DMS53 (cell line): Measurements from ENCODE around the gene RASGRP2.

Source experiments
- DNase-seq: peaks from one replicate; lab custom pipeline; 2025; lab: John Stamatoyannopoulos, UW

Gene RASGRP2

GRCh38 chr11:64739871-64740270, 4.1 kb downstream of the RASGRP2 start:
- no peak for DNase-seq

- no peak for DNase-seq
Measured at GRCh38 chr11:64736654-64737053, 7.3 kb downstream of the RASGRP2 start.

- no peak for DNase-seq
Measured at GRCh38 chr11:64735725-64736259, 8.2 kb downstream of the RASGRP2 start.

- no peak for DNase-seq
Measured at GRCh38 chr11:64734811-64735724, 8.9 kb downstream of the RASGRP2 start.

DNA sequence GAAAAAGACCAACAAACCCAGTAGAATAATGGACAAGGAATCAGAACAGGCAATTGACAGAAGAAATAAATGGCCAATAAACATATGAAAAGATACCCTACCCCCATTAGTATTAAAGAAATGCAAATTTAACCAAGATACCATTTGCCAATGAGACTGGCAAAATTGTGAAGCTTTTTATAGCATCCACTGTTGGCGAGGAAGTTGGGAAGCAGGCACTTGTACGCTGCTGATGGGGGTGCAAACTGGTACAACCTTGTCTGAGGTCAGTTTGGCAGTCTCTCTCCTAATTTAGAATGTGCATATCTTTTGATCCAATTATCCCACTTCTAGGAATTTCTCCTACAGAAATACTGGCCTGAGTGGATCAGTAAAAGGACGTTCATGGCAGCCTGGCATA, 12.3 kb downstream of the RASGRP2 start:
- DNase-seq: no peak

DNA sequence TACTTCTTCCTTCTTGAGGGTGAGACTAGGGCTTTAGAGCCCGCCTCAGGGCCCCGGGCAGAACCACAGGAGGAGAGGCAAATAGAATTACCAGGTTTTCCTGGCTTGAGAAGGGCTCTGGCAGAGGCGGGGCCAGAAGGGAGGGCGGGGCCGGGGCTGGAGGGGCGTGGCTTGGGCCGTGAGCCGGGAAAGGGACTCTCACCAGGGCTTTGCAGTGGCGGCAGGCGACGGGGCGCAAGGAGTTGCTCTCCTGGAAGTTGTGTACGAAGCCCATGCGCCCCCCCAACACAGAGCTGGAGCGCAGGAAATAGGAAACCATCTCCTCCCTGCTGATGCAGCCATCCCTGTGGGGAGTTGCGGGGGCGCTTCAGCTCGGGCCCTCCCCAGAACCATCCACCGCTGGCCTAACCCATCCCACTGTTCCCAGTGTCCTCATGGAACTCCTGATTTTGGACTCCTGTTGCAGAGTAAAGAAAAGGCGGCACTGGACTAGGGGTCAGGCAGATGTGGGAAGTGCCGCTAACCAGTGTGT, 14.0 kb downstream of the RASGRP2 start:
- no peak for DNase-seq

DNA sequence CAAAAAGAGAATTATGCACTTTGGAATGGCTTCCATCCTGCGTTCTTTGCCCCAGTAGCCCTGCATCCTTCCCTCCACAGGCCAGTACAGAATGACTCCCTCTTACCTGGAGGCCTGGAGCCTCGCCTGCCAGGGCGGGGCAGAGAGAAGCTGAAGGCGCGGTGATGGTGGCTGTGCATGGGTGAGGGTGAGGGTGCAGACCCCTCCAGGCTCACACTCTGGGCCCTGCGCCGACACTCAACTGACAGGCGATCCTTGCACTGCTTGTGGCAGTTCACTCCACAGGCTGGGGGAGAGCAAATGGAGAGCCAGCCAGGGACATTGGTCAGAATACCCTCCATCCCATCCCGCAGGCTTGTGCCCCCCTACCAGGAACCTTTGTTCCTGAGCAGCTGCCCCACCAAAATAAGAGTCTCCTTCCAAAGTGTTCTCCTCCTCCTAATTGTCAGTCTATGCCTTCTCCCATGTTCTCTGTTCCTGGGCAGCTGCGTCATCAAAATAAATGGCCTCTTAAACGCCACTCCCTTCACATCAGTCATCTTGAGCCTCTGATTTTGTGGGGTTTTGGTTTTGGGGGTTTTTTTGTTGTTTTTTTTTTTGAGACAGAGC, 15.1 kb downstream of the RASGRP2 start:
- DNase-seq: no peak

DNA sequence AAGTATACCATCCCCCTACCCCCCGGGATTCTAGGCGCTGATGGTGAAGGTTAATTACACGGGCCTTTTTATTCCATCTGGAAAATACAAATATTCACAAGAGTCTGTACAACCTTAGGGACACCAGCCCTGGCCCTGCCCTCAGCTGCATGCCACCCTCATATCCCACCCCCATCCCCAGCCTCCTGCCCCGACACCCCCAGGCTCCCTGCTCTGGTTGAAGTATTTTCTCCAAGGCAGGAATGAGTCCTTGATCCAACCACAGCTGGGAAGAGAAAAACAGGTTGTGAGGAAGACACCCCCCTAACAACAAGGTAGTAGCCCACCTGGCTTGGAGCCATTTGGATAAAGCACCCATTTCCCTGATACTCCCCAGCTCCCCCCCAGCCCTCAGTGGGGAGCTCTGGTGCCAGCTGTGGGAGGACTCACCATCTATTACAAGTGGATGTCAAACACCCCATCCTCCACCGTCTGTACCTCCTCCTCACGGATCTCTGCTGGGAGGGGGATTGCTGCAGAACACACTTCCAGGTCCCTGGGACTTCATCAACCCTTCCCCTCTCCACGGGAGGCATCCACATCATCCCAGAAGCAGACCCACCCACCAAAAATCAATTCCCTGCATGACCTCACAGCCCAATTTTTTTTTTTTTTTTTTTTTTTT, 16.9 kb downstream of the RASGRP2 start:
- DNase-seq: no peak

- DNase-seq: no peak
Measured at GRCh38 chr11:64726211-64726641, 17.7 kb downstream of the RASGRP2 start.

DNA sequence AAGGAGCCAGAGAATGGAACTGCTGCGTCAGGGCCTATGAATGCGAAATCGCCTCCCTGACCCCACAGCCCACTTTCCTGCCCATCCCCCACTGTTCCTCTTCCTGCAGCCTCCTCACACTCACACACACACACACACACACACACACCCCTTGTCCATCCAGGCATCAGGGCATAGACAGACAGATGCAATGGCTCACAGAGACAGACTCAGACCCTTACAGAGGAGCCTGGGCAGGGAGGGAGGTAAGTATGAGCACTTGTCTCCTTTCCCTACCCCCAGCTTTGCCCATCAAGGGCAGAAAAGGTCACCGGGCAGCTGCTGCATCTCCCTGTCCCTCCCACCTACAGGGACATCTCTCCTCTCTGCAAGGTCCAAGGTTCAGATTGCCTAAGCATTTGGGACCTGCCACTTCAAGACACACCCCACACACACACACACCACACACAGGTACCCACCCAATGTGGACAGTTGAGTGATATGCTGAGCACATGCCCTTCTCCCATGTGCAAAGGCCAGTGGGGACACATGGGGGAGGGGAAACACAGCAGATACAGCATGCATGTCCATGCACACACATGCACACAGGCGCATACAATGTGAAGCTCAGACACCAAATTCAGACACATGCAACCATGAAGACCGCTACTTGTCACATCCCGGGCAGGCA, 18.9 kb downstream of the RASGRP2 start:
- DNase-seq: no peak

DNA sequence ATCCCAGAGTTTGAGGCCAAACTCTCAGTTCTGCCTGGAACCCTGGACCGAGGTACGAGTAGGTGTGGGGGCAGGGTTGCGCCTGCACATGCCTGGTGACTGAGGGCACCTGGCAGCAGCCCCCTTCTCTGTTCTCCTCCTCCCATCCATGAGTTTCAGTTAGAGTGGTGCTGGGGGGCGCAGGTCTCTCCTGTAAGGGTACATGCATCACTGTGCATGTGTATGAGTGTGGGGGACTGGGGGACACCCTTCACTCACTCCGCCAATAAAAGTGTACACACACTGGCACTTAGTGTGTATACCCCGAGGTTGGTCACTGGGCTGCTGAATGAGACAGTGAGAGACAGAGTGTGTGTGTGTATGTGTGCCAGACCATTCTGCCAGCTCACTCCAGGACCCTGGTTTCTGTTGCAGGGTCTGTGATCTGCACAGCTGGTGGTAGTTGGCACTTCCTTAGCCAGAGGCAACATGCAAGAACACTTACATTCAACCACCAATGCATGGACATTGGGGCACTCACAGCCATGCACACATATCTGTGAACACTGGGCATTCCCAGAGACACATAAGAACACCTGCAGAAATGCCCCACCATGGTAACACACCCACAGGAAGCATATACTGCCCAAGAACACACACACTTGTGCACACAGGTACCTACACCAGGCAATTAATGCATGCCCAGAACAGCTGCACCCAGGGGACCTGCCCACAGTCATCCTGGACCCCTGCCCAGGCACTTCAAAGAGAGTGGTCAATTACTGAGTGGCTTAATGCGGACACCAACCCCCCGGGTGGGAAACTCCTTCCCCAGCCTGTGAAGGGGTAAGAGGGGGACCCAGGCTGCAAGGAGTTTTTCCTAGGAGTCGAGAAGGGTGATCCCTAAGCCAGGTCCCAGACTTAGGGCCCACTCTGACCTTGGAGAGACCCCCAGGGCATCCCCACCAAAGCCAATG, 19.8 kb downstream of the RASGRP2 start:
- DNase-seq: no peak

GRCh38 chr11:64723117-64723906, 20.6 kb downstream of the RASGRP2 start, which contains the start of gene NRXN2:
TSS of gene NRXN2 (minus strand) at chr11:64723197. CDS start at chr11:64713699, 9,498 bp downstream.
- DNase-seq: peak; percentile 95

DNA sequence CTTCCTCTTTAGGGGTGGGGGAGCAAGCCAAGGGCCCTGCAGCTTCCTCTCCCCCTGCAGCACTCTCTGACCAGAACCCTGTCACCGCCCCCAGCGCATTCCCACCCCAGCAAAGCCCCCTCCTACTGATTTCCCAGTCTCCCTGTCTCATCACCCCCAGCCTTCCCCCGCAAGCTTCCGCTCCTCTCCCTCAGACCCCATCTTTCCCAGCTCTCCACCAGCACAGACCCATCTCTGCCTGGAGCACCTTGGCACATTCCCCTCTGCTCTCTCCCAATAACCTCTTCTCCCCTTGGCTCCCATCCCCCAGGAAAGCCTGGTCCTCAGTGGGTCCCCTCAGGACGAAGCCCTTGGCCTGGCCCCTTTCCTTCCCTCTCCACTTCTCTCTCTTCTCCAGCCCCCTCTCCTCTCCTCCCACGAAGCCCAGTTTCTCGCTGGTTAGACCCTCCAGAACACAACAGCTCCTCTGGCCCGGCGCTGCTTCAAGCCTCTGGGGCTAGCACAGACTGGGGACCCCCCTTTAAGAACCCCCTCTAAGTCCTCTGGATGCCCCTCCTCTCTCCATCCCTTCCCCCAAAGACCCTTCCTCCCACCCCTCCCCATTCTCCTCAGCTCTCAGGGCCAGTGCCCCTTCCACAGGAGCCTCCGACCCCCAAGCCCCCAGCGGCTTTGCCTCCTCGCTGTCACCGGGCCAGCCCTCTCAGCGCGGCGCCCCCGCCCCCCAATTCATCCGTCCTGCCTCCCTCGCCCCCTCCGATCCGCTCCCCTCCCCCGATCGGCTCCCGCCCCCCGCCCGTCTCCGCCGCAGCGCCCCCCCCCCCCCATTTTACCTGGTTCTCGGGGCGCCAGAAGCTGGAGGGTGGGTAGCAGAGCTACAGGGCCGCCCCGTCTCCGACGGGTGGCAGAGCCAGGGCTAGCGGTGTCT, 21.5 kb downstream of the RASGRP2 start:
- DNase-seq: no peak

GRCh38 chr11:64721359-64721699, 22.6 kb downstream of the RASGRP2 start:
- no peak for DNase-seq

DNA sequence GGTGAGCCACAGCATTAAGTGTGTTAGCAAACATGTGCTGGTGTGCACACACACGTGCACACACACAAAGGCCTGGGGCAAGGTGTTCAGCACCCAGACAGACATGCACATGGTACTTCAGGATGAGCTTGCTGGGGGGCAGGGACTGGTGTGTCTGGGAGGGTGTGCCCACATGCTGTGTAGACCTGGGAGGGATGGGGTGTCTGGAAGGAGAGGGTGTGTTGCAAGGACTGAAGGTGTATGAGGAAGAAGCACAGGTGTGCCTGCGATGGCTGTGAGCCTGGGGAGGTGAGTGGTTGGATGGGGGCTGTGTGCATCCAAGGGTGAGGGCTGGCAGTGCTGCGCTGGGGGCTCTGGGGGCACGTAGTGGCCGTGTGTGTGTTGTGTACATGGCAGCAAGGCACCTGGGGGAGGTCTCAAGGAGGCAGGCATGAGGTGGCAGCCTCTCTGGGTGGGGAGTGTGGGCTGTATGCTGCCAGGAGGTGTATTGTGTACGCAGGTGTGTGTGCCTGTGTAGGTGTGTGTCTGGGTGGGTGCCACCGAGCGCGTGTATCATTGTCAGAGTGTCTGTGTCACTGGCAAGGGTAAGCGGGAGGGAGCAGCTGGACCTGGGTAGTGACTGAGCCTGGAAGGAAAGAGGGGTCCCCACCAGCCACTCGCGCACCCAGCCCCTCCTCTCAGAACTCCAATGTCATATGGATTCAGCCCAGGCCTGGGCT, 23.1 kb downstream of the RASGRP2 start:
- no peak for DNase-seq

- no peak for DNase-seq
Measured at GRCh38 chr11:64720167-64720566, 23.8 kb downstream of the RASGRP2 start.

GRCh38 chr11:64719406-64719805, 24.5 kb downstream of the RASGRP2 start:
- no peak for DNase-seq

DNA sequence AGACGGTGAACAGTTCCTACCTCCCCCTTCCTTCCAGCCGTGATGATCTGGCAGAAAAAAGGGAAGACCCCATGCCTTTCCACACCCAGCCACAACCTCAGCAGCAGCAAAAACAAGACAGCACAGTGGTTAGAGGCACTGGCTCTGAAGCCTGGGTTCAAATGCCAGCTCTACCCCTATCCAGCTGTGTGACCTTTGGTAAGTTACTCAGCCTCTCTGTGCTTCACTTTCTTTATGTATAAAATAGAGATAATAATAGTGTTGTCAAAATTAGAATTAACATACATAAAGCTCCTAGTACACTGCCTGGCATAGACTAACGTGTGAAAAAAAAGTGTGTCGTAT, 25.2 kb downstream of the RASGRP2 start:
- no peak for DNase-seq
